ENCODE results near the gene NPIPA8.
"Not testable (repeated sequence)": the region's sequence is repeated elsewhere in the genome, so short reads cannot be mapped to it uniquely, and the experiment has no call there.

The NPIPA8 gene

DNA sequence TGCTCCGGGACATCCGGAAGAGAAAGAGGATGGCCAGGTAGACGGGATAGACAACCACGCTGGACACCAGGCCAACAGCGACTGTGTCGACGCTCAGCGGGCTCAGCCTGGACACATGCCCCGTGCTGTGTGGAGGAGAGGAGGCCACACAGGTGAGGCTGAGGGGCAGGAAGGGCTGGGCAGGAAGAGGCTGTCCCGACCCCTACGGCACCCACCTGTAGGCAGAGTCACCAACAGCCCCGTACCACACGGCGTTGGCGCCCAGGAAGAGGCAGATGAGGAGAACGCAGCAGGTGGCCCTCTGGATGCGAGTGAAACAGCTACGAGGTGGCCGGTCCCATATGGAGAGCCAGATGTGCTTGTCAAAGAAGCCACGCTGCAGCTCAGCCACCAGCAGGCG, at the start of gene NPIPA8:
Gene NPIPA8, minus strand, starts transcription at position 101 of the 400 bp plus-strand sequence. CDS start 4,074 bp downstream, outside the sequence.
- in situ Hi-C loops (cut with MboI; ENCODE audit: low sequenced_read_pairs): not testable (repeated sequence)

DNA sequence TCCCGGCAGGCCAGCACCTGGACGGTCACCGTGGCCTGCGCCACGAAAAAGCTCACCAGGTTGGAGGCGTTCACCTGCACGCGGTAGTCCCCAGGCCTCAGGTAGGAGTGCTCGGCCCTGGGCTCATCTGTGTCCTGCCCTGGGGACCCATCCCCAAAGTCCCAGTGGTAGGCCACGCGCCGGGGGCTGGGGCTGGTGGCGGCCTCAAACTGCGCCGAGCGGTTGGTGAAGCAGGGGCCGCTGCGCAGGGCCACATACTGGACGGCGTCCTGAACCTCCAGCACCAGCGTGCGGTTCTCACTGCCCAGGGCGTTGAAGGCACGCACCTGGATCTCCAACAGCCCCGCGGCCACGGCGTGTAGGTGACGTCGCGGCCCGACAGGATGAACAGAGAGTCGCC, 48.7 kb upstream of the NPIPA8 start:
- in situ Hi-C loops (cut with MboI; ENCODE audit: low sequenced_read_pairs): not testable (repeated sequence)

DNA sequence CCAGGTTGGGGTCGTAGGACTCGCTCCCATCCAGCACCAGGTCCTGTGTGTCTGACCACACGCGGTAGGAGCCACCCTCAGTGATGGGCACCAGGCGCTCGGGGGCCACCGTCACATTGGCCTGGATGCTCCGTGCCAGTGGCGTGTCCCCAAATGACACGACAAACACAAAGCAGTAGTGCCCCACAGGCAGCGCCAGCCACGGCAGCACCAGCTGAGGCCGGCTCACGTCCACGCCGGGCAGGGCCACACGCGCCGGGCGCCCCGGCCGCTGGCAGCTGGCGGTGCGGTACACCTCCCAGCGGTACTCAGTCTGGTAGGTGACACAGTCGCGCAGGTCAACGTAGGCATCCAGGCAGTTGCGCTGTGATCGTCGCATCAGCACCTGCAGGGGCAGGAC, 48.3 kb upstream of the NPIPA8 start:
- in situ Hi-C loops (cut with MboI; ENCODE audit: low sequenced_read_pairs): not testable (repeated sequence)

DNA sequence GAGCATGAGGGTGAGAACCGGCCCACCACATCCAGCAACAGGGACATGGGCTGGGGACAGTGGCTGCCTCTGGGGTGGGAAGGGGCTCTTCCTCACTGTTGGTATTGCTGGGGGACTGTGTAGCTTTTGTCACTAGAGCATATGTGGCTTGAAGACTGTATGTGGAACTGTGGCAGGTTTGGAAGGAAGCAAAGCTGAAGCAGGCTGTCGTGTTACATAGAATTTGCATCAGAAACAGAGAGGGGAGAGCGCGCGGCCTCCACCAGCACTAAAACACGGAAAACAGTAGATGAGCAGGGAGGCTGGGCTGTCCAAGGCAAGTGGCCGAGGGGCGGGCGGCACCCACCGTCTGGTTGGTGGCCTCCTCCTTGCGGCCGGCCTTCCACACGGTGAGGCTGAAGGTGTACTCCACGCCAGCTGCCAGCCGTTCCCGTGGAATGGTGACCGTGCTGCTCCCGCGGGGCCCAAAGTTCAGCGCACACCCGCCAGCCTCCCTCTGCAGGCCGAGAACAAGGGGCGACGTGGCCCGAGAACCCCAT, 47.6 kb upstream of the NPIPA8 start:
- in situ Hi-C loops (cut with MboI; ENCODE audit: low sequenced_read_pairs): not testable (repeated sequence)

DNA sequence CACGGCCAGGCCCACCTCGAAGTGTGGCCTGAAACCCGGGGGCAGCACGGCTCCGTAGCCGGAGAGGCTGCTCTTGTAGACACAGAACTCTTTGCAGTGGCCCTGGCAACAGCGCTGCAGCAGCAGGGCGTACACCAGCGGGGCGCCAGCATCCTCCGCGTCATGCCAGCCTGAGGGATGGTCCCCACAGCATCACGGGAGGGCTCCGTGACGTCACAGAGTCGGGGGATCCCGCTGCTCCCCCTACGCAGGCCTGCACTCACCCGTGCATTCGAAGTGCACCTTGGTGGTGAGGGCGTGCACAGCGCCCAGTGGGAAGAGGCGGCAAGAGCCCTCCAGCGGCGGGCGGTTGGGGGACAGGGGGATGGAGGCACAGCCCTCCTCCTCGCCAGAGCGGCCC, 46.2 kb upstream of the NPIPA8 start:
- in situ Hi-C loops (cut with MboI; ENCODE audit: low sequenced_read_pairs): not testable (repeated sequence)

DNA sequence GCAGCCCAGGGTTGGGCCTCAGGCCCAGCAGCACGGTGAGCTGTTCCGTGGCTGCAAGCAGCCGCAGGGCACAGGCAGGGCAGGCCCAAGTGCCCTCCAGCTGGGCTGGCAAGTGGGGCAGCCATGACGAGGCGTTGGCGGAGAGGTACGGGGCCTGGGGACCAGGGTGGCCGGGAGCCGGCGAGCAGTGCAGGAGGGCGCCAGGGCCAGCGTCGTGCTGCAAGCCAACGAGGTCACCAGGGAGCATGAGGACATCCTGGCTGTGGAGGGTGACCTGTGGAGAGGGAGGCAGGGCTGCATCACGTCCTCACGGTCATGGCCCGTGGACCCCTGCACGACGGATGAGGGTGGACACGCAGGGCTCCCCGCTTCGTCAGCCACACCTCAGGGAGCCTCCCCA, 11.2 kb upstream of the NPIPA8 start:
- in situ Hi-C loops (cut with MboI; ENCODE audit: low sequenced_read_pairs): not testable (repeated sequence)

- in situ Hi-C loops (cut with MboI; ENCODE audit: low sequenced_read_pairs): not testable (repeated sequence)
Measured at GRCh38 chr16:18346993-18347392, 10.5 kb upstream of the NPIPA8 start.

DNA sequence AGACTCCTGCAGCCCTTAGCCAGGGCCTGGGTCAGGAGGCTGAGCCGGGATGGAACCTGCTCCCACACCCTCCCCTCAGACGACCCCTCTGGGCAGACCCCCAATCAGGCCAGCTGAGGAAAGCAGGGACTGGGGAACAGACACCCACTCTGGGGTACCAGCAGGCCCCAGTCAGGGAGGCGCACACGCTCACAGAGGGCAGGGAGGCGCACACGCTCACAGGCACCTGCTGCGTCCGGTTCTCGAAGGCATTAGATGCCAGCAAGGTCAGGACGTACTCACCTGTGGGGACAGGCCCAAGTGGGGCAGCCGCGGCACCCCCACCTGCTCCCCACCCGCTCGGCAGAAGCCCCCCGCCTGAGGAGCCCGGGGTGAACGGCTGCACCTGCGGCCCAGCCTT, 8.1 kb upstream of the NPIPA8 start:
- in situ Hi-C loops (cut with MboI; ENCODE audit: low sequenced_read_pairs): not testable (repeated sequence)

GRCh38 chr16:18341986-18342385, 5.5 kb upstream of the NPIPA8 start:
- in situ Hi-C loops (cut with MboI; ENCODE audit: low sequenced_read_pairs): not testable (repeated sequence)

- in situ Hi-C loops (cut with MboI; ENCODE audit: low sequenced_read_pairs): not testable (repeated sequence)
Measured at GRCh38 chr16:18341417-18341960, 5.0 kb upstream of the NPIPA8 start.

DNA sequence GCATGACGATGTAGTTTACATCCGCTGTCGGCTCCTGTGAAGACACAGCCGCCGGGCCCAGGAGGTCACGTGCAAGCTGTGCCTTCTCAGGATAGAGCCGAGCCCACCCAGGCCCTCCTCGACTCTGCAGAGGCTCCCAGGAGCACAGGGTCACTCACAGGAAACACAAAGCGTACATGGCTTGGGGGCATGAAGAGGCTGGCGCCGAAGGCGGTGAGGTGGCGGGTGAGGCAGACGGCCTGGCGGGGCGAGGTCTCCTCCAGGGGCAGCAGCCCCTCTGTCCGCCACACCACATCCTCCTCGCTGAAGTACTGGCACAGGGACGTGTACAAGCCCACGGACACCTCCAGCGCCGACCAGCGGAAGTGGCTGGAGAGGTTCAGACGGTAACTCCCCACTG, 2.7 kb upstream of the NPIPA8 start:
- in situ Hi-C loops (cut with MboI; ENCODE audit: low sequenced_read_pairs): not testable (repeated sequence)

GRCh38 chr16:18311811-18312210, 24.7 kb downstream of the NPIPA8 start:
- in situ Hi-C loops (cut with MboI; ENCODE audit: low sequenced_read_pairs): not testable (repeated sequence)

DNA sequence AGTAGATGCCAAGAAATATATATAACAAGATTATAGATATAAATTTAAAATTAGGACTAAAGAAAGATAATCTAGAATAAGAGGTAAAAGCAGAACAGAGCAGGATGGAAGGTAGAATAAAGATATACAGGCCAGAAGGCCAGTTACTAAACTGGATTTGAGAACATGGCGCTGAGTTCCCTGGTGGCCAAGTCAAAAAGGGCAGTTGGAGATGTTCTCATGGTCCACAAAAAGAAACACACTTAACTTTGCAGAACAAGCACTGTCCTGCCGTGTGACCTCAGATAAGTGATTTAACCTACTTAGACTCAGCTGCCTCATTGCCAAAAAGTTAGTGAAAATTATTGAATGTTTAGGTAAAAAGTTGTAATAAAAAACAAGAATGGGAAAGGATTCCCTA, 27.4 kb downstream of the NPIPA8 start:
- in situ Hi-C loops (cut with MboI; ENCODE audit: low sequenced_read_pairs): not testable (repeated sequence)

- in situ Hi-C loops (cut with MboI; ENCODE audit: low sequenced_read_pairs): not testable (repeated sequence)
Measured at GRCh38 chr16:18307241-18307640, 29.3 kb downstream of the NPIPA8 start.

GRCh38 chr16:18306066-18306465, 30.5 kb downstream of the NPIPA8 start:
- in situ Hi-C loops (cut with MboI; ENCODE audit: low sequenced_read_pairs): not testable (repeated sequence)

DNA sequence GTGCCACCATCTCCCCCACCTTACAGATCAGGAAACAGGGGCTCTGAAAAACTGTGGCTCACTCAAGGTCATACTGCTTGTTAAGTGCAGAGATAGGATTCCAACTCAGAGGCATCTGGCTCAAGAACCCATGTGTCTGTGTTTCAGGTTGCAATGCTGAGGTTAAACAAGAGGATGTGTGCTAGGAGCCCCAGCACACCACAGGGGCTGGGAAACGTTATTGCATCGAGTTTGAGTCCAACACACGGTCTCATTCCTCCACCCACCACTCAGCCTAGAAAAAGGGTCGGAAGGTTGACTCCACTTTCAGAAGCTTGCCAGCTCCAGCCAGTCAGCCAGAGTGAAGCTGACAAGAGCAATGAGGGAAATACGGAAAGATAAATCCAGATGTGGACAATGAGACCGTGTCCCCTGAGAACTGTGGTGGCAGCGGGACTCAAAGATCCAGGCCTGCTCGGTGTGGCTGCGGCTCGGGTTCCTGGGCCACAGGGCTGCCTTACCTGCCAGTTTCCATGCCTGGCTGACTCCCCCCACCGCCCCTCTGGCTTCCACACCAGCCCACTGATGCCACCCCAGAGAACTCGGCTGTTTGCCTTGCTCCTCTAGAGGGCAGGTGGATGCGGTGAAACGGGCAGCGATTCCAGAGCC, 33.4 kb downstream of the NPIPA8 start:
- in situ Hi-C loops (cut with MboI; ENCODE audit: low sequenced_read_pairs): not testable (repeated sequence)

DNA sequence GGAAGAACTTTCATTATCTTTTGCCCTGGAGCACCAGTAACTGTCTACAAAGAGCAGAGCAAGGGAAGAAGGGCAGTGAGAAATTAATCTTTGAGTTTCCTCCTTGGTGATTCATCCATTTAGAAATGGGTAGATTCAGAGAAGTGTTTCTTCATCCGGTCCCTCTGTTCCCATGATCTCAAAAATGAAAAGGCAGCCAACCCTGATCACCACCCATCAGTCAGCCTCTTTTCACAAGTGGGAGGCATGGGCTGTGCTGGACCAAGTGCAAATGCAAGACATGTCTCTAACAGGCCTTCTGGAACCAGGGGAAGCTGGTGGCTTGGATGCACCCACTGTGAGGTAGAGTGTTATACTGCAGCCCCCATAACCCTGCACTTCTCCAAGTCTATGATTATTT, 38.8 kb downstream of the NPIPA8 start:
- in situ Hi-C loops (cut with MboI; ENCODE audit: low sequenced_read_pairs): not testable (repeated sequence)

DNA sequence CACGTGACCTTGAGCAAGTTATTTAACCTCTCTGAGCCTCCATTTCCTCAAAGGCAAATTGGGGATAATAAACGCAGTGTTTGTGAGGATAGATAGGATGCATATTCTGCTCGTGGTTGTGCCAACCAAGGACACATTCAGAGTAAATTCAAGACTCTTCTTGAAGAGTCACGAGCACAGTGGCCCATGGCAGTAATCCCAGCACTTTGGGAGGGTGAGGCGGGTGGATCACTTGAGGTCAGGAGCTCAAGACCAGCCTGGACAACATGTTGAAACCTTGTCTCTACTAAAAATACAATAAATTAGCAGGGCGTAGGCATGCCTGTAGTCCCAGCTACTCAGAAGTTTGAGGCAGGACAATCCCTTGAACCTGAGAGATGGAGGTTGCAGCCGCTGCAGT, 39.6 kb downstream of the NPIPA8 start:
- in situ Hi-C loops (cut with MboI; ENCODE audit: low sequenced_read_pairs): not testable (repeated sequence)

- in situ Hi-C loops (cut with MboI; ENCODE audit: low sequenced_read_pairs): not testable (repeated sequence)
Measured at GRCh38 chr16:18294371-18294770, 42.2 kb downstream of the NPIPA8 start.

- in situ Hi-C loops (cut with MboI; ENCODE audit: low sequenced_read_pairs): not testable (repeated sequence)
Measured at GRCh38 chr16:18293337-18293956, 43.1 kb downstream of the NPIPA8 start.

DNA sequence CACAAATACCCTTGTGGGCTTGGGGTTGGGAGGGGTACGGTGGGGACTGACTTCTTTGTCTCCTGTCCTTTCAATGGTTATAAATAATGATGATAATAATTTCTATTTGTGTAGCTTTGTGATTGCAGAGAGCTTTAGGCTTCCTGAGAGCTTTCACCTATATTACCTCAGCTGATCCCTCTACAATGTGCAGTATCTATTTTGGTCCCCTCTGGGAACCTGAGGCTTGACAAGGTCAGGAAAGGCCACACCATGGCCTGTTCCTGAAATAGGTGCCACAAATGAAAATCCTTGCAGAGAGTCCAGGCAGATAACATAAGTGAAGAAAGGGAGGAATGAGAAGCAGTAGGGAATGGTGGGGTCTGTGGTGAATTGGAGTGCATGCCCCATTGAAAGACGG, 45.6 kb downstream of the NPIPA8 start:
- in situ Hi-C loops (cut with MboI; ENCODE audit: low sequenced_read_pairs): not testable (repeated sequence)

DNA sequence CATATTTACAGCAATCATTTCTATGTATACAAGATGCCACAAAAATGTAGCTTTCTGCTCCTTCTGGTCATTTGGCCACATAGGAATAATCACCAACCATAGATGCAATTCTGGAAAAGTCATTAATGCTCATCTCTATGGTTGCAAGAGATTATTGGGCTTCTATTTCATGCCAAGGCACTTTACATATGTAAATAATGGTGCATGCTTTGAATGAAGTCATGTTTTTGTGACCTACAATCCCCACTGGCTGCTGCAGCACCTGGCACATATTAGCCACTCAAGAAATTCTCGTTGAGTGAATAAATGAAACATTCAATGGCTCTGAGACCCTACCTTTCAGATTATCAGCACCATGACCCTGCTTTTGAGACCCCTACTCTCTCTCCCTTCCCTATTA, 50.2 kb downstream of the NPIPA8 start:
- in situ Hi-C loops (cut with MboI; ENCODE audit: low sequenced_read_pairs): not testable (repeated sequence)

All from HL-60/S4 treated with retinoic acid at 250 ng/mL for 4 days and 3 days (cell line).